GM12874 (cell line): ENCODE data around the gene ANTXRL.

ENCODE experiments used
- CTCF ChIP-seq: IDR thresholded peaks from 2 replicates; pipeline ENCODE4 v1.5.1; 2011; ENCODE audit warnings: low read depth, mild to moderate bottlenecking, control low read depth, low read length, moderate library complexity; ENCODE audit not compliant: insufficient read depth

Gene ANTXRL

DNA sequence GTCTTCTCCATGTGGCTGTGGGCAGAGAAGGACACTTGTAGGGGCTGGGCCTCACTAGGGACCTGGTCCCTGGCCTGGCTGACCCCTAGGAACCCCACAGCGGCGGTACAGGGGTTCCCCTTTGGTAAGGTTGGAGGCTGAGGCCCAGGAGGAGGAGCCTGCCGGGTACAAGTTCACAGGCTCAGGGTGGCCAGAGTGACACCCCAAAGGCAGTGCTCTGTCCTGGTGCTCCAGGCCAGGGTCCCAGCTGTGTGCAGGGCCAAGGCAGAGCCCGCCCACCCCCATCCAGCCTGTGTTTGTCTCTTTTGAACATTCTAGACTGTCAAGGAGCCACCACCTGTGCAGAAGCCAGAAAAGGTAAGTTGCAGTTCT is 23.3 kb downstream of the ANTXRL start:
- TF ChIP-seq CTCF = no peak

- no peak for TF ChIP-seq CTCF
These were observed 24.1 kb downstream of the ANTXRL start for GRCh38 chr10:46310851-46311250.

GRCh38 chr10:46311501-46311951 is 24.7 kb downstream of the ANTXRL start:
- TF ChIP-seq CTCF = no peak

GRCh38 chr10:46312953-46313352 is 26.2 kb downstream of the ANTXRL start:
- no peak for TF ChIP-seq CTCF

GRCh38 chr10:46314071-46314470 is 27.3 kb downstream of the ANTXRL start:
- TF ChIP-seq CTCF = no peak

DNA sequence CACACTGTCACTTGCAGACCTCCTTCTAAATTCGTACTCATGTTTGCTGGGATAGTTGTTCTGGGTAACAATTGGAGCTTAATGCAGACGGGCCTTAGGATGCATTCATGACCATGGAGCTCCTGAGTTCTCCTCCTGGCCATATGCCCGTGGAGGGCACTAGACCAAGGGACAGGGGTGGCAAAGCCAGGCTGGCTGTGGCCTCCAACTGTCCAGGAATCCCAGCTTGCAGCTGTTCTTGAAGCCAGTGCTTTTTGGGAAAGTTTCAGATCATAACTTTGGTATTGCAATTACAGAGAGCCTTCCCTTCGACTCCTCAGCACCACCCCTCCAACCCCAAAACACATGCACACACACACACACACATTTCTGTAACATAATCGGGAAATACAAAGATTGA is 30.6 kb downstream of the ANTXRL start:
- TF ChIP-seq CTCF = no peak

- TF ChIP-seq CTCF = no peak
These were observed 31.1 kb downstream of the ANTXRL start for GRCh38 chr10:46317889-46318288.

- no peak for TF ChIP-seq CTCF
These were observed 32.0 kb downstream of the ANTXRL start for GRCh38 chr10:46318799-46319198.
